Measurements from ENCODE around the gene AADAC.
"Not testable (repeated sequence)": the region's sequence is repeated elsewhere in the genome, so short reads cannot be mapped to it uniquely, and the experiment has no call there.

AADAC gene

GRCh38 chr3:151867666-151868065 lies 53.8 kb downstream of the AADAC start:
- Histone ChIP-seq H3K27me3 (replicated peaks) (no peaks in the 10 kb centered on the region), H3K36me3 (replicated peaks) (no peaks in the 10 kb centered on the region), H3K4me3 (ENCODE audit: low read depth, low read length) (no peak overlapping the region), H3K27ac (no peak overlapping the region)
- in situ Hi-C loops (cut with HindIII; ENCODE audit: low pct_ligation_motif_present, low sequenced_read_pairs): no loop called here
- DNase-seq: no peak
- no peak for TF ChIP-seq CTCF (IDR thresholded peaks at IDR 0.05; ENCODE audit: low read depth, low read length, missing control alignments)

GRCh38 chr3:151869181-151869580 lies 55.3 kb downstream of the AADAC start:
- no peak for DNase-seq
- Histone ChIP-seq H3K36me3 (replicated peaks) (no peaks in the 10 kb centered on the region), H3K27me3 (replicated peaks) (no peaks in the 10 kb centered on the region), H3K4me3 (ENCODE audit: low read depth, low read length) (no peak overlapping the region), H3K27ac (no peak overlapping the region)
- no peak for TF ChIP-seq CTCF (IDR thresholded peaks at IDR 0.05; ENCODE audit: low read depth, low read length, missing control alignments)
- in situ Hi-C loops (cut with HindIII; ENCODE audit: low pct_ligation_motif_present, low sequenced_read_pairs): no loop called here

- in situ Hi-C loops (cut with HindIII; ENCODE audit: low pct_ligation_motif_present, low sequenced_read_pairs): no loop called here
- no peak overlapping the region for H3K4me3 ChIP-seq (ENCODE audit: low read depth, low read length)
- DNase-seq: no peak
Observed at GRCh38 chr3:151871639-151872468, 57.9 kb downstream of the AADAC start.

GRCh38 chr3:151873398-151873797 lies 59.5 kb downstream of the AADAC start, which contains the start of gene SUCNR1:
SUCNR1 (plus strand) TSS chr3:151873643; CDS start chr3:151879893, 6,250 bp downstream.
- in situ Hi-C loops (cut with HindIII; ENCODE audit: low pct_ligation_motif_present, low sequenced_read_pairs): no loop called here
- Histone ChIP-seq H3K27ac (no peak within 1 kb of the TSS), H3K36me3 (replicated peaks) (no peaks in the 10 kb centered on the region), H3K4me3 (ENCODE audit: low read depth, low read length) (no peak within 1 kb of the TSS), H3K27me3 (replicated peaks) (no peaks in the 10 kb centered on the region)
- TF ChIP-seq CTCF (IDR thresholded peaks at IDR 0.05; ENCODE audit: low read depth, low read length, missing control alignments): no peak
- DNase-seq: no peak

More at GRCh38 chr3:151871639-151872468, 57.9 kb downstream of the AADAC start:
- H3K27ac ChIP-seq: no peak overlapping the region
- H3K27me3 ChIP-seq (replicated peaks): no peaks in the 10 kb centered on the region
- TF ChIP-seq CTCF (IDR thresholded peaks at IDR 0.05; ENCODE audit: low read depth, low read length, missing control alignments): no peak
- no peaks in the 10 kb centered on the region for H3K36me3 ChIP-seq (replicated peaks)

- DNase-seq; H3K36me3 ChIP-seq (replicated peaks); in situ Hi-C loops (cut with HindIII; ENCODE audit: low pct_ligation_motif_present, low sequenced_read_pairs); H3K27me3 ChIP-seq (replicated peaks); H3K4me3 ChIP-seq (ENCODE audit: low read depth, low read length); H3K27ac ChIP-seq: not testable (repeated sequence)
Observed at GRCh38 chr3:151874079-151874478, 60.2 kb downstream of the AADAC start.

- H3K4me3 ChIP-seq (ENCODE audit: low read depth, low read length): no peak overlapping the region
Observed at GRCh38 chr3:151875759-151876158, 61.8 kb downstream of the AADAC start.

More at GRCh38 chr3:151875759-151876158, 61.8 kb downstream of the AADAC start:
- Histone ChIP-seq H3K36me3 (replicated peaks) (no peaks in the 10 kb centered on the region), H3K27ac (no peak overlapping the region), H3K27me3 (replicated peaks) (no peaks in the 10 kb centered on the region)
- no peak for DNase-seq
- no peak for TF ChIP-seq CTCF (IDR thresholded peaks at IDR 0.05; ENCODE audit: low read depth, low read length, missing control alignments)
- in situ Hi-C loops (cut with HindIII; ENCODE audit: low pct_ligation_motif_present, low sequenced_read_pairs): no loop called here

Measured in brain microvascular endothelial cell (primary cell).